ENCODE data around the gene CALCB. TPM values are rescaled to one million over a fixed set of nuclear protein-coding genes. Genes with fewer than 3 reads are reported as not detected.

The CALCB gene
- total and polyA plus RNA-seq, 2 donors (not counting 1 experiment from before 2014, with no cell fraction given) = 1.3 TPM; not detected in 1

- ATAC-seq (ENCODE audit: low read depth) (no peak), DNase-seq (no peak)
- Histone ChIP-seq H3K4me3 (ENCODE audit: control extremely low read depth in 1 of 5, extremely low read depth in 1 of 5, insufficient read depth in 1 of 5, low read depth in 2 of 5, low read length in 4 of 5) (no peak overlapping the region), H3K9me3 (ENCODE audit: control extremely low read depth in 1 of 3, control insufficient read depth in 2 of 3, insufficient read depth in 1 of 3, low read length in 2 of 3) (no peaks in the 10 kb centered on the region), H3K27me3 (replicated peaks in 1 of 4; ENCODE audit: control extremely low read depth in 1 of 4, control insufficient read depth in 3 of 4, insufficient read depth in 4 of 4, low read length in 3 of 4) (peaks cover 0 to 38% (median 14%) of the 10 kb centered on the region in 4 experiments), H3K79me2 (ENCODE audit: control insufficient read depth, insufficient read depth, low read length) (no peaks in the 10 kb centered on the region), H3K27ac (ENCODE audit: low read length in 2 of 2) (no peak overlapping the region), H2AFZ (ENCODE audit: insufficient read depth, low read depth, low read length, poor library complexity, severe bottlenecking) (no peak overlapping the region), H3K9ac (ENCODE audit: low read length) (no peak overlapping the region), H3K36me3 (replicated peaks in 1 of 2; ENCODE audit: control extremely low read depth in 1 of 2, control insufficient read depth in 1 of 2, extremely low read depth in 1 of 2, insufficient read depth in 2 of 2, low read length in 1 of 2) (no peaks in the 10 kb centered on the region), H3K4me2 (replicated peaks; ENCODE audit: low read depth, low read length, poor library complexity, severe bottlenecking) (no peak overlapping the region), H3K4me1 (ENCODE audit: control insufficient read depth in 2 of 2, insufficient read depth in 2 of 2, low read length in 2 of 2) (peaks cover 17 to 27% of the 10 kb centered on the region in 2 donors), H4K20me1 (ENCODE audit: control insufficient read depth, insufficient read depth, low read length, poor library complexity, severe bottlenecking) (no peaks in the 10 kb centered on the region)
- 100% methylated on average over 1 of the region's 1 CpG for WGBS (ENCODE audit: insufficient coverage)
- POLR2A ChIA-PET = no interaction called here
- CTCF ChIA-PET = interaction anchor here (10.8 kb wide), 1 partner anchor 19 kb away, joined by 177 read pairs; no protein-coding TSS in a partner anchor
- Mint-ChIP-seq H3K27me3 (peaks cover 42% of the 10 kb centered on the region), H3K27ac (no peak overlapping the region), H3K4me1 (peaks cover 22% of the 10 kb centered on the region), H3K4me3 (no peak overlapping the region), H3K9me3 (ENCODE audit: insufficient read depth) (no peaks in the 10 kb centered on the region)
- TF ChIP-seq EZH2 (IDR thresholded peaks at IDR 0.05; ENCODE audit: borderline replicate concordance, insufficient read depth, low read depth, low read length, poor library complexity, severe bottlenecking) (no peak), CTCF (IDR thresholded peaks at IDR 0.05) (no peak)
- intact Hi-C loops (cut with micrococcal nuclease) = no loop called here
Measured at GRCh38 chr11:15119826-15120225, 46.4 kb downstream of the CALCB start.

DNA sequence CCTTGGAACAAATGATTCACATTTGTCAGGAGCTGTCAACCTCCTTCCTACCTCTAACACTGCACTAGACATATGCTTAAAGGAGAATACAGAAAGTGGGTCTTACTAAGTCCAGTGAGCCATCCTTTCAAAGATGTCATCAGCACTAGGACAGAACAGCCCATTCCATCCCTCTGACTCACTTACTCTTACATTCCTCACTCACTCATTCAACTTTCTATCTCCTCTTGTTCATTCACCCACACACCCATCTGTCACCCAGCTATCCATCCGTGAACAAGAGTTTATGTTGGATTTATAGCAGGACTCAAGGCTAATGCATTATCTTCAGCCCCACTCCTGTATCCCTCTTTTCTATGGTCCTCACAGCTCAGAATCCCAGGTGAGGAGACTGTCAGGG lies 50.5 kb downstream of the CALCB start:
- Histone ChIP-seq H3K4me1 (ENCODE audit: control insufficient read depth in 2 of 2, insufficient read depth in 2 of 2, low read length in 2 of 2) (peaks cover 1 to 3% of the 10 kb centered on the region in 2 donors), H3K4me2 (replicated peaks; ENCODE audit: low read depth, low read length, poor library complexity, severe bottlenecking) (no peak overlapping the region), H3K36me3 (replicated peaks in 1 of 2; ENCODE audit: control extremely low read depth in 1 of 2, control insufficient read depth in 1 of 2, extremely low read depth in 1 of 2, insufficient read depth in 2 of 2, low read length in 1 of 2) (no peaks in the 10 kb centered on the region), H3K4me3 (ENCODE audit: control extremely low read depth in 1 of 5, extremely low read depth in 1 of 5, insufficient read depth in 1 of 5, low read depth in 2 of 5, low read length in 4 of 5) (no peak overlapping the region), H3K9ac (ENCODE audit: low read length) (no peak overlapping the region), H3K9me3 (ENCODE audit: control extremely low read depth in 1 of 3, control insufficient read depth in 2 of 3, insufficient read depth in 1 of 3, low read length in 2 of 3) (no peaks in the 10 kb centered on the region), H4K20me1 (ENCODE audit: control insufficient read depth, insufficient read depth, low read length, poor library complexity, severe bottlenecking) (no peaks in the 10 kb centered on the region), H2AFZ (ENCODE audit: insufficient read depth, low read depth, low read length, poor library complexity, severe bottlenecking) (no peak overlapping the region), H3K79me2 (ENCODE audit: control insufficient read depth, insufficient read depth, low read length) (no peaks in the 10 kb centered on the region), H3K27me3 (replicated peaks in 1 of 4; ENCODE audit: control extremely low read depth in 1 of 4, control insufficient read depth in 3 of 4, insufficient read depth in 4 of 4, low read length in 3 of 4) (peaks cover 0 to 15% (median 6%) of the 10 kb centered on the region in 4 experiments), H3K27ac (ENCODE audit: low read length in 2 of 2) (no peak overlapping the region)
- intact Hi-C loops (cut with micrococcal nuclease) = no loop called here
- ATAC-seq (ENCODE audit: low read depth) = no peak
- TF ChIP-seq CTCF (IDR thresholded peaks at IDR 0.05) = no peak
- no peak for TF ChIP-seq EZH2 (IDR thresholded peaks at IDR 0.05; ENCODE audit: borderline replicate concordance, insufficient read depth, low read depth, low read length, poor library complexity, severe bottlenecking)
- WGBS (ENCODE audit: insufficient coverage) = no CpG with 5 or more reads among the region's 1 CpG
- no peak for DNase-seq
- no peak overlapping the region for H3K27ac Mint-ChIP-seq
- H3K4me3 Mint-ChIP-seq = no peak overlapping the region
- peaks cover 31% of the 10 kb centered on the region for H3K27me3 Mint-ChIP-seq
- ChIA-PET CTCF (interaction anchor here (1.2 to 1.4 kb wide), 2 partner anchors 23 to 84 kb away, joined by 3 to 4 read pairs; no protein-coding TSS in a partner anchor), POLR2A (interaction anchor here (0.6 kb wide), 1 partner anchor 81 kb away, joined by 3 read pairs; no protein-coding TSS in a partner anchor)
- no peaks in the 10 kb centered on the region for H3K9me3 Mint-ChIP-seq (ENCODE audit: insufficient read depth)
- H3K4me1 Mint-ChIP-seq = peaks cover 4% of the 10 kb centered on the region

All from B cell (primary cell).